IMR-90 (cell line): Measurements from ENCODE around the gene SYNPO2. TPM values are rescaled to one million over a fixed set of nuclear protein-coding genes. Genes with fewer than 3 reads are reported as not detected.

ENCODE experiments used
- ATAC-seq: fragments of 200-7000 bp; cut with Tn5 transposase; 2 replicates; pipeline ENCODE4 v1.9.1; 2020; ENCODE audit warnings: low read depth, mild to moderate bottlenecking, moderate library complexity
- BruUV-seq: library from RNA; stranded (reverse); fragments of 400-500 nt; replicated peaks from 2 replicates; lab custom pipeline; 2021; lab: Mats Ljungman, UMichigan
- CTCF ChIA-PET: fragments of 300-600 bp; formaldehyde crosslinking; extraction: SDS; loops from one replicate; lab custom pipeline; 2021; ENCODE audit warnings: antibody characterized with exemption; lab: Yijun Ruan, JAX
- POLR2A ChIA-PET: fragments of 300-600 bp; sonication (Branson Sonifier 250); formaldehyde crosslinking; loops from one replicate; lab custom pipeline; 2022; ENCODE audit warnings: antibody characterized with exemption; ENCODE audit not compliant: unreplicated experiment; lab: Charles Lee
- DNase-seq: peaks from one replicate; pipeline ENCODE4 v3.0.0; 2013
- H2AFZ ChIP-seq: replicated peaks from 2 replicates; pipeline ENCODE3; 2013; ENCODE audit warnings: low read length, mild to moderate bottlenecking; ENCODE audit not compliant: poor library complexity
- H2AK5ac ChIP-seq: 2 replicates; pipeline ENCODE4 v1.6.1; 2013; ENCODE audit warnings: low read depth, low read length, inconsistent platforms
- H2AK9ac ChIP-seq: replicated peaks from 2 replicates; pipeline ENCODE3; 2013; ENCODE audit warnings: mild to moderate bottlenecking, low read depth, low read length, moderate library complexity; ENCODE audit not compliant: poor library complexity
- H2BK120ac ChIP-seq: 2 replicates; pipeline ENCODE4 v1.6.1; 2013; ENCODE audit warnings: low read depth, low read length, inconsistent platforms
- H2BK15ac ChIP-seq: 3 replicates; pipeline ENCODE4 v1.6.1; 2013; ENCODE audit warnings: low read depth, low read length, inconsistent platforms
- H2BK20ac ChIP-seq: 2 replicates; pipeline ENCODE4 v1.6.1; 2013; ENCODE audit warnings: low read depth, mild to moderate bottlenecking, inconsistent platforms, low read length, moderate library complexity
- H2BK5ac ChIP-seq: 2 replicates; pipeline ENCODE4 v1.6.1; 2013; ENCODE audit warnings: mild to moderate bottlenecking, low read depth, low read length, inconsistent platforms; ENCODE audit not compliant: poor library complexity, severe bottlenecking
- H3K14ac ChIP-seq: replicated peaks from 2 replicates; pipeline ENCODE4 v1.6.1; 2013; ENCODE audit warnings: low read depth, low read length, inconsistent platforms
- H3K18ac ChIP-seq: 2 replicates; pipeline ENCODE4 v1.6.1; 2013; ENCODE audit warnings: low read depth, low read length, control low read depth
- H3K23ac ChIP-seq: 2 replicates; pipeline ENCODE4 v1.6.1; 2013; ENCODE audit warnings: low read depth, low read length, inconsistent platforms
- H3K27ac ChIP-seq: 2 replicates; pipeline ENCODE4 v1.5.1; 2013; ENCODE audit warnings: mild to moderate bottlenecking, control low read depth, low read length; ENCODE audit not compliant: insufficient read depth
- H3K27me3 ChIP-seq: 2 replicates; pipeline ENCODE4 v1.6.1; 2013; ENCODE audit warnings: low read length; ENCODE audit not compliant: control insufficient read depth, insufficient read depth
- H3K36me3 ChIP-seq: 2 replicates; pipeline ENCODE4 v1.6.1; 2013; ENCODE audit warnings: low read length, mixed read lengths; ENCODE audit not compliant: control insufficient read depth, insufficient read depth
- H3K4ac ChIP-seq: 2 replicates; pipeline ENCODE4 v1.6.1; 2013; ENCODE audit warnings: low read depth, low read length, inconsistent platforms
- H3K4me1 ChIP-seq: 2 replicates; pipeline ENCODE4 v1.6.1; 2013; ENCODE audit warnings: low read length, mixed read lengths; ENCODE audit not compliant: control insufficient read depth, insufficient read depth
- H3K4me2 ChIP-seq: 2 replicates; pipeline ENCODE4 v1.6.1; 2013; ENCODE audit warnings: low read depth, mild to moderate bottlenecking, control low read depth, low read length, moderate library complexity
- H3K4me3 ChIP-seq: 2 replicates; pipeline ENCODE4 v1.5.1; 2013; ENCODE audit warnings: low read depth, mild to moderate bottlenecking, control low read depth, low read length, moderate library complexity; ENCODE audit not compliant: insufficient read depth
- H3K56ac ChIP-seq: 2 replicates; pipeline ENCODE4 v1.6.1; 2013; ENCODE audit warnings: low read length, inconsistent platforms; ENCODE audit not compliant: insufficient read depth; ENCODE audit errors: extremely low read depth
- H3K79me1 ChIP-seq, 2 experiments: 2 replicates each; pipeline ENCODE4 v1.6.1; 2013; ENCODE audit warnings: low read length in 2 of 2, inconsistent platforms in 1 of 2, low read depth in 1 of 2
- H3K9ac ChIP-seq: 2 replicates; pipeline ENCODE4 v1.6.1; 2013; ENCODE audit warnings: low read depth, low read length, control low read depth
- H3K9me1 ChIP-seq: 2 replicates; pipeline ENCODE4 v1.6.1; 2013; ENCODE audit warnings: low read length, inconsistent platforms; ENCODE audit not compliant: insufficient read depth
- H3K9me3 ChIP-seq: 2 replicates; pipeline ENCODE4 v1.6.1; 2013; ENCODE audit warnings: low read length; ENCODE audit not compliant: control insufficient read depth, insufficient read depth
- H4K20me1 ChIP-seq: 2 replicates; pipeline ENCODE4 v1.6.1; 2013; ENCODE audit warnings: low read length, inconsistent platforms; ENCODE audit not compliant: insufficient read depth
- H4K5ac ChIP-seq: 2 replicates; pipeline ENCODE4 v1.6.1; 2013; ENCODE audit warnings: mild to moderate bottlenecking, low read depth, low read length, control low read depth
- H4K8ac ChIP-seq, 2 experiments: 2 replicates each; pipeline ENCODE4 v1.6.1; 2013; ENCODE audit warnings: low read depth in 2 of 2, low read length in 2 of 2, control low read depth in 1 of 2, inconsistent platforms in 1 of 2
- H4K91ac ChIP-seq: 2 replicates; pipeline ENCODE4 v1.6.1; 2013; ENCODE audit warnings: low read depth, low read length, inconsistent platforms; ENCODE audit not compliant: insufficient read depth
- FOS ChIP-seq: fragments of 150-350 bp; IDR thresholded peaks from 2 replicates; pipeline ENCODE4 v1.6.1; 2016; ENCODE audit warnings: low read depth, low read length
- MAFK ChIP-seq: IDR thresholded peaks from 2 replicates; pipeline ENCODE4 v1.6.1; 2012; ENCODE audit warnings: low read depth, low read length, improper control_type of control experiment
- WGBS, 2 experiments: methylation state at CpG; one replicate each; pipeline versions ENCODE4 v1.1.5 to v1.1.7; 2013; ENCODE audit warnings: missing lambda C conversion rate in 2 of 2; ENCODE audit not compliant: insufficient read length in 1 of 2; ENCODE audit errors: extremely low coverage in 2 of 2; 5-methylcytosine and 5-hydroxymethylcytosine counted together
- dilution Hi-C: fragments of 300-500 bp; cut with HindIII; formaldehyde crosslinking; loops from one replicate; pipeline ENCODE4 v1.14.3; 2018; ENCODE audit warnings: low sequenced_read_pairs; ENCODE audit not compliant: unreplicated experiment
- in situ Hi-C: fragments of 300-500 bp; cut with MboI; formaldehyde crosslinking; loops from 3 replicates; pipeline ENCODE4 v1.14.3; 2019; ENCODE audit warnings: low sequenced_read_pairs, inconsistent platforms, mixed read lengths
- intact Hi-C: fragments of 100-400 bp; cut with micrococcal nuclease; formaldehyde crosslinking; loops from 2 replicates; pipeline ENCODE4 v1.10.0; 2022
- polyA plus RNA-seq, 3 experiments: library from polyadenylated mRNA; depleted of rRNA; stranded (reverse); fragments of >200 nt; gene quantifications; 2 replicates each; pipeline ENCODE4 v1.2.3, GENCODE V29; 2012; ENCODE audit warnings: low replicate concordance in 1 of 3
- total RNA-seq: library from RNA; depleted of rRNA; stranded (reverse); fragments of >200 nt; gene quantifications from 2 replicates; pipeline ENCODE4 v1.2.3, GENCODE V29; 2012

Gene SYNPO2
- total and polyA plus RNA-seq, 2 of the 4 experiments (the other 2 are of a cell fraction), result 0.99 to 1.8 TPM

DNA sequence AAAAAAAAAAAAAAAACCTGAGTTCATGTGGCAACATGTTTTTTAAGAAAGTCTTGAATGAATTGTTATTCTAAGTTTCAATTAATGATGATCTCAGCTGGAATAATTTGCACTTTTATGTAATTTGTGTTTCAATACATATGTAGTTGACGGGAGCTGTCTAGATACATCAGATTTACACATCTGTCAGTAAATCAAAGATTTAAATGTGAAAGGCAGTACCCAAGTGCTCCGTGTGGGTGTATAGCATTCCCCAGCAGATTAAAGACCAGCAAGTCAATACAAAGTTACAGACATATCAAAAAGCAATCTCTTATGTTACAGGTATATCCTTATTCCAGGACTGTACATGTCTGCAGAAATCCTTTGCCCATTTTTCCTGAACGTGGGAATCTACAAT lies 35.2 kb downstream of the SYNPO2 start:
- dilution Hi-C loops, result no loop called here
- CTCF ChIA-PET, result no interaction called here

More for the DNA sequence above, 35.2 kb downstream of the SYNPO2 start:
- H2BK5ac ChIP-seq, result no peak overlapping the region
- no peak overlapping the region for H4K8ac ChIP-seq
- no peak overlapping the region for H2BK15ac ChIP-seq
- no peak overlapping the region for H3K27ac ChIP-seq
- H3K14ac ChIP-seq, result no peak overlapping the region
- no peaks in the 10 kb centered on the region for H3K36me3 ChIP-seq
- no peak overlapping the region for H3K4me2 ChIP-seq
- no peak overlapping the region for H2AK5ac ChIP-seq
- ATAC-seq (no peak), DNase-seq (no peak)
- H2BK120ac ChIP-seq, result no peak overlapping the region
- H4K5ac ChIP-seq, result no peak overlapping the region
- intact Hi-C loops (no loop called here), in situ Hi-C loops (no loop called here)
- no peaks in the 10 kb centered on the region for H3K9me3 ChIP-seq
- H4K91ac ChIP-seq, result no peak overlapping the region
- POLR2A ChIA-PET, result no interaction called here
- H3K4me3 ChIP-seq, result no peak overlapping the region
- H3K27me3 ChIP-seq, result no peaks in the 10 kb centered on the region
- no peaks in the 10 kb centered on the region for H3K9me1 ChIP-seq
- peaks cover 2% of the 10 kb centered on the region for H3K4me1 ChIP-seq
- H3K56ac ChIP-seq, result no peak overlapping the region
- H2AFZ ChIP-seq, result no peak overlapping the region
- WGBS, 2 experiments, result no CpG with 5 or more reads among the region's 3 CpGs
- TF ChIP-seq FOS, result no peak
- 0 out of 2 replicates have a peak, but pooled peaks have one; percentile 7 for TF ChIP-seq MAFK
- no peak overlapping the region for H2AK9ac ChIP-seq
- no peak overlapping the region for H3K18ac ChIP-seq
- H3K4ac ChIP-seq, result no peak overlapping the region
- no peak overlapping the region for H3K9ac ChIP-seq
- no TSS peak for BruUV-seq
- H4K20me1 ChIP-seq, result no peaks in the 10 kb centered on the region
- no peak overlapping the region for H2BK20ac ChIP-seq
- no peak overlapping the region for H3K23ac ChIP-seq
- H3K79me1 ChIP-seq, result no peaks in the 10 kb centered on the region
